HAP-1 (cell line): ENCODE measurements around the gene C16orf74.

Source experiments
- DNase-seq, 2 experiments: peaks; one replicate each; pipeline ENCODE4 v3.0.0-alpha.2; 2016 to 2020; ENCODE audit warnings: low spot score in 2 of 2
- H3K27me3 ChIP-seq: fragments of 250-450 bp; sonication (Bioruptor Pico); 2 replicates; pipeline ENCODE4 v1.5.1; 2020; ENCODE audit warnings: low read depth, mild to moderate bottlenecking, moderate library complexity
- H3K36me3 ChIP-seq: fragments of 250-450 bp; sonication (Bioruptor Pico); replicated peaks from 2 replicates; pipeline ENCODE4 v1.5.1; 2020; ENCODE audit warnings: mild to moderate bottlenecking
- H3K4me1 ChIP-seq: fragments of 250-450 bp; sonication (Bioruptor Pico); 2 replicates; pipeline ENCODE4 v1.5.1; 2020; ENCODE audit warnings: mild to moderate bottlenecking
- H3K4me3 ChIP-seq: fragments of 250-450 bp; sonication (Bioruptor Pico); 2 replicates; pipeline ENCODE4 v1.5.1; 2020; ENCODE audit warnings: mild to moderate bottlenecking, moderate library complexity
- H3K9me3 ChIP-seq: fragments of 250-450 bp; sonication (Bioruptor Pico); 2 replicates; pipeline ENCODE4 v1.5.1; 2020; ENCODE audit warnings: mild to moderate bottlenecking, moderate library complexity
- in situ Hi-C: fragments of 300-500 bp; cut with MboI; formaldehyde crosslinking; loops from 3 replicates; pipeline ENCODE4 v1.14.3; 2020; ENCODE audit warnings: low sequenced_read_pairs, inconsistent platforms, mixed read lengths

C16orf74 gene

GRCh38 chr16:85715169-85716021, 35.5 kb downstream of the C16orf74 start:
- Histone ChIP-seq H3K4me3 (no peak overlapping the region), H3K27me3 (no peaks in the 10 kb centered on the region), H3K36me3 (no peaks in the 10 kb centered on the region), H3K4me1 (peaks cover 13% of the 10 kb centered on the region), H3K9me3 (no peaks in the 10 kb centered on the region)
- in situ Hi-C loops = no loop called here
- peak; percentile 32 to 65 for DNase-seq

GRCh38 chr16:85712801-85713200, 38.1 kb downstream of the C16orf74 start:
- in situ Hi-C loops = no loop called here
- Histone ChIP-seq H3K4me3 (no peak overlapping the region), H3K36me3 (no peaks in the 10 kb centered on the region), H3K4me1 (peaks cover 13% of the 10 kb centered on the region), H3K9me3 (no peaks in the 10 kb centered on the region), H3K27me3 (no peaks in the 10 kb centered on the region)
- no peak for DNase-seq

GRCh38 chr16:85711982-85712587, 38.8 kb downstream of the C16orf74 start:
- no peak for DNase-seq
- Histone ChIP-seq H3K4me1 (peaks cover 13% of the 10 kb centered on the region), H3K4me3 (no peak overlapping the region), H3K27me3 (no peaks in the 10 kb centered on the region), H3K36me3 (no peaks in the 10 kb centered on the region), H3K9me3 (no peaks in the 10 kb centered on the region)
- in situ Hi-C loops = no loop called here

GRCh38 chr16:85710732-85711131, 40.2 kb downstream of the C16orf74 start:
- in situ Hi-C loops = no loop called here
- no peaks in the 10 kb centered on the region for H3K27me3 ChIP-seq
- no peak for DNase-seq
- H3K4me1 ChIP-seq = peaks cover 4% of the 10 kb centered on the region
- no peaks in the 10 kb centered on the region for H3K36me3 ChIP-seq
- no peak overlapping the region for H3K4me3 ChIP-seq
- H3K9me3 ChIP-seq = no peaks in the 10 kb centered on the region

- in situ Hi-C loops = no loop called here
- H3K4me1 ChIP-seq = no peaks in the 10 kb centered on the region
- H3K4me3 ChIP-seq = no peak overlapping the region
- H3K27me3 ChIP-seq = no peaks in the 10 kb centered on the region
- no peaks in the 10 kb centered on the region for H3K36me3 ChIP-seq
- H3K9me3 ChIP-seq = no peaks in the 10 kb centered on the region
- no peak for DNase-seq
Observed at GRCh38 chr16:85709766-85710585, 40.9 kb downstream of the C16orf74 start.

GRCh38 chr16:85708338-85708737, 42.6 kb downstream of the C16orf74 start:
- Histone ChIP-seq H3K27me3 (no peaks in the 10 kb centered on the region), H3K4me3 (no peak overlapping the region)
- in situ Hi-C loops = no loop called here

GRCh38 chr16:85707528-85708095, 43.3 kb downstream of the C16orf74 start:
- no peak for DNase-seq
- H3K9me3 ChIP-seq = no peaks in the 10 kb centered on the region
- H3K27me3 ChIP-seq = no peaks in the 10 kb centered on the region
- no peaks in the 10 kb centered on the region for H3K4me1 ChIP-seq
- H3K4me3 ChIP-seq = no peak overlapping the region
- in situ Hi-C loops = no loop called here
- H3K36me3 ChIP-seq = no peaks in the 10 kb centered on the region

More at GRCh38 chr16:85708338-85708737, 42.6 kb downstream of the C16orf74 start:
- DNase-seq = no peak
- no peaks in the 10 kb centered on the region for H3K4me1 ChIP-seq
- H3K9me3 ChIP-seq = no peaks in the 10 kb centered on the region
- H3K36me3 ChIP-seq = no peaks in the 10 kb centered on the region

- no peak for DNase-seq
Observed at GRCh38 chr16:85706449-85707034, 44.4 kb downstream of the C16orf74 start.

GRCh38 chr16:85704900-85705846, 45.7 kb downstream of the C16orf74 start:
- in situ Hi-C loops = no loop called here
- H3K4me3 ChIP-seq = no peak overlapping the region
- DNase-seq = no peak
- no peaks in the 10 kb centered on the region for H3K4me1 ChIP-seq
- H3K27me3 ChIP-seq = no peaks in the 10 kb centered on the region
- no peaks in the 10 kb centered on the region for H3K36me3 ChIP-seq
- no peaks in the 10 kb centered on the region for H3K9me3 ChIP-seq

More at GRCh38 chr16:85706449-85707034, 44.4 kb downstream of the C16orf74 start:
- H3K4me1 ChIP-seq = no peaks in the 10 kb centered on the region
- no peaks in the 10 kb centered on the region for H3K27me3 ChIP-seq
- in situ Hi-C loops = no loop called here
- no peak overlapping the region for H3K4me3 ChIP-seq
- no peaks in the 10 kb centered on the region for H3K36me3 ChIP-seq
- H3K9me3 ChIP-seq = no peaks in the 10 kb centered on the region

GRCh38 chr16:85704011-85704410, 46.9 kb downstream of the C16orf74 start:
- Histone ChIP-seq H3K36me3 (no peaks in the 10 kb centered on the region), H3K9me3 (no peaks in the 10 kb centered on the region), H3K4me1 (no peaks in the 10 kb centered on the region), H3K4me3 (no peak overlapping the region), H3K27me3 (no peaks in the 10 kb centered on the region)
- in situ Hi-C loops = no loop called here
- no peak for DNase-seq

- Histone ChIP-seq H3K9me3 (no peaks in the 10 kb centered on the region), H3K4me3 (no peak overlapping the region), H3K27me3 (peaks cover 3% of the 10 kb centered on the region; the same call in 1 of the 2 replicates), H3K4me1 (no peaks in the 10 kb centered on the region; the same call in 1 of the 2 replicates), H3K36me3 (no peaks in the 10 kb centered on the region)
- no peak for DNase-seq
- in situ Hi-C loops = no loop called here
Observed at GRCh38 chr16:85699628-85700027, 51.3 kb downstream of the C16orf74 start.

GRCh38 chr16:85698935-85699558, 51.8 kb downstream of the C16orf74 start:
- in situ Hi-C loops = no loop called here
- no peaks in the 10 kb centered on the region for H3K9me3 ChIP-seq
- H3K4me1 ChIP-seq = no peaks in the 10 kb centered on the region; the same call in 1 of the 2 replicates
- no peak for DNase-seq
- peaks cover 3% of the 10 kb centered on the region; the same call in 1 of the 2 replicates for H3K27me3 ChIP-seq
- H3K36me3 ChIP-seq = no peaks in the 10 kb centered on the region
- no peak overlapping the region for H3K4me3 ChIP-seq
